ENCODE measurements around the gene ABLIM1. TPM values are rescaled to one million over a fixed set of nuclear protein-coding genes. Genes with fewer than 3 reads are reported as not detected.

The ABLIM1 gene
- total and polyA plus RNA-seq, 2 donors (not counting 1 experiment from before 2014, with no cell fraction given): 5.3 to 13.6 TPM

- no peaks in the 10 kb centered on the region for H4K20me1 ChIP-seq (ENCODE audit: control insufficient read depth, extremely low read depth, insufficient read depth, low read length)
- H3K4me2 ChIP-seq (ENCODE audit: extremely low read depth, insufficient read depth, low read length): no peak overlapping the region
- peaks cover 7% of the 10 kb centered on the region for H3K27me3 ChIP-seq (ENCODE audit: control insufficient read depth, insufficient read depth, low read length)
- TF ChIP-seq EZH2 (IDR thresholded peaks at IDR 0.05; ENCODE audit: low read length, missing control alignments) (no peak), CTCF (conservative IDR thresholded peaks at IDR 0.05 in 1 of 2, IDR thresholded peaks at IDR 0.05 in 1 of 2; ENCODE audit: low read depth in 1 of 2, low read length in 2 of 2) (no peak)
- H3K36me3 ChIP-seq (ENCODE audit: control insufficient read depth, insufficient read depth, low read length): no peaks in the 10 kb centered on the region
- no peak overlapping the region for H3K27ac ChIP-seq (ENCODE audit: insufficient read depth, low read length)
- peaks cover 8% of the 10 kb centered on the region for H3K4me1 ChIP-seq (ENCODE audit: control insufficient read depth, extremely low read depth, insufficient read depth, low read length)
- no peak overlapping the region for H3K9ac ChIP-seq (ENCODE audit: insufficient read depth, low read length)
- no peaks in the 10 kb centered on the region for H3K79me2 ChIP-seq (ENCODE audit: control insufficient read depth, insufficient read depth, low read length)
- DNase-seq (ENCODE audit: low read depth in 2 of 2): peak; percentile 65 to 67
- no peak overlapping the region for H3K4me3 ChIP-seq (replicated peaks in 1 of 4; ENCODE audit: control extremely low read depth in 1 of 4, insufficient read depth in 1 of 4, low read depth in 3 of 4, low read length in 4 of 4)
- no peak overlapping the region for H2AFZ ChIP-seq (ENCODE audit: low read length)
- no peaks in the 10 kb centered on the region for H3K9me3 ChIP-seq (ENCODE audit: control insufficient read depth, insufficient read depth, low read depth, low read length)
Measured at GRCh38 chr10:114412907-114413797, 244.9 kb downstream of the ABLIM1 start.

GRCh38 chr10:114408968-114409444, 249.1 kb downstream of the ABLIM1 start:
- TF ChIP-seq CTCF (conservative IDR thresholded peaks at IDR 0.05 in 1 of 2, IDR thresholded peaks at IDR 0.05 in 1 of 2; ENCODE audit: low read depth in 1 of 2, low read length in 2 of 2) (no peak), EZH2 (IDR thresholded peaks at IDR 0.05; ENCODE audit: low read length, missing control alignments) (no peak)
- no peaks in the 10 kb centered on the region for H3K79me2 ChIP-seq (ENCODE audit: control insufficient read depth, insufficient read depth, low read length)
- H4K20me1 ChIP-seq (ENCODE audit: control insufficient read depth, extremely low read depth, insufficient read depth, low read length): no peaks in the 10 kb centered on the region
- no peak overlapping the region for H3K27ac ChIP-seq (ENCODE audit: insufficient read depth, low read length)
- H3K9me3 ChIP-seq (ENCODE audit: control insufficient read depth, insufficient read depth, low read depth, low read length): no peaks in the 10 kb centered on the region
- H2AFZ ChIP-seq (ENCODE audit: low read length): no peak overlapping the region
- no peak overlapping the region for H3K4me2 ChIP-seq (ENCODE audit: extremely low read depth, insufficient read depth, low read length)
- H3K4me1 ChIP-seq (ENCODE audit: control insufficient read depth, extremely low read depth, insufficient read depth, low read length): peaks cover 8% of the 10 kb centered on the region
- no peak overlapping the region for H3K9ac ChIP-seq (ENCODE audit: insufficient read depth, low read length)
- H3K27me3 ChIP-seq (ENCODE audit: control insufficient read depth, insufficient read depth, low read length): peaks cover 13% of the 10 kb centered on the region
- H3K36me3 ChIP-seq (ENCODE audit: control insufficient read depth, insufficient read depth, low read length): no peaks in the 10 kb centered on the region
- no peak for DNase-seq (ENCODE audit: low read depth in 2 of 2)
- no peak overlapping the region for H3K4me3 ChIP-seq (replicated peaks in 1 of 4; ENCODE audit: control extremely low read depth in 1 of 4, insufficient read depth in 1 of 4, low read depth in 3 of 4, low read length in 4 of 4)

- Histone ChIP-seq H3K4me1 (ENCODE audit: control insufficient read depth, extremely low read depth, insufficient read depth, low read length) (peaks cover 6% of the 10 kb centered on the region), H3K27me3 (ENCODE audit: control insufficient read depth, insufficient read depth, low read length) (peaks cover 18% of the 10 kb centered on the region), H3K36me3 (ENCODE audit: control insufficient read depth, insufficient read depth, low read length) (no peaks in the 10 kb centered on the region), H3K4me2 (ENCODE audit: extremely low read depth, insufficient read depth, low read length) (no peak overlapping the region), H4K20me1 (ENCODE audit: control insufficient read depth, extremely low read depth, insufficient read depth, low read length) (no peaks in the 10 kb centered on the region), H2AFZ (ENCODE audit: low read length) (no peak overlapping the region), H3K9me3 (ENCODE audit: control insufficient read depth, insufficient read depth, low read depth, low read length) (no peaks in the 10 kb centered on the region), H3K79me2 (ENCODE audit: control insufficient read depth, insufficient read depth, low read length) (no peaks in the 10 kb centered on the region), H3K9ac (ENCODE audit: insufficient read depth, low read length) (no peak overlapping the region), H3K27ac (ENCODE audit: insufficient read depth, low read length) (no peak overlapping the region), H3K4me3 (replicated peaks in 1 of 4; ENCODE audit: control extremely low read depth in 1 of 4, insufficient read depth in 1 of 4, low read depth in 3 of 4, low read length in 4 of 4) (no peak overlapping the region)
- DNase-seq (ENCODE audit: low read depth in 2 of 2): no peak
- no peak for TF ChIP-seq CTCF (conservative IDR thresholded peaks at IDR 0.05 in 1 of 2, IDR thresholded peaks at IDR 0.05 in 1 of 2; ENCODE audit: low read depth in 1 of 2, low read length in 2 of 2)
- TF ChIP-seq EZH2 (IDR thresholded peaks at IDR 0.05; ENCODE audit: low read length, missing control alignments): no peak
Measured at GRCh38 chr10:114408112-114408967, 249.7 kb downstream of the ABLIM1 start.

Data from fibroblast of lung (primary cell).